Vagina (tissue), 2 donors: ENCODE data around the gene DCBLD2. TPM values are rescaled to one million over a fixed set of nuclear protein-coding genes. Genes with fewer than 3 reads are reported as not detected.
A peak's percentile ranks its signal among the peaks of the same experiment; 100 is the strongest.

Source experiments
- DNase-seq, 2 donors: peaks; one replicate each; pipeline ENCODE4 v3.0.0-alpha.2; 2017; ENCODE audit errors: extremely low spot score in 2 of 2
- H3K27ac ChIP-seq: fragments of 200-600 bp; sonication (generic); one replicate; pipeline ENCODE4 v1.5.1; 2019
- H3K27me3 ChIP-seq: fragments of 200-600 bp; sonication (generic); one replicate; pipeline ENCODE4 v1.5.1; 2019
- H3K36me3 ChIP-seq, 2 donors: fragments of 200-600 bp; sonication (generic); one replicate each; pipeline ENCODE4 v1.5.1; 2017 to 2019
- H3K4me1 ChIP-seq: fragments of 200-600 bp; sonication (generic); one replicate; pipeline ENCODE4 v1.5.1; 2019
- H3K4me3 ChIP-seq, 2 donors: fragments of 200-600 bp; sonication (generic); 1 replicate in 1 of 2; 2 replicates in 1 of 2; pipeline ENCODE4 v1.5.1; 2016 to 2019
- H3K9me3 ChIP-seq: fragments of 200-600 bp; sonication (generic); one replicate; pipeline ENCODE4 v1.5.1; 2019
- POLR2A ChIP-seq, 2 donors: fragments of 450-650 bp; IDR thresholded peaks; one replicate each; pipeline ENCODE4 v1.6.1; 2017; ENCODE audit warnings: antibody characterized with exemption in 2 of 2, mild to moderate bottlenecking in 2 of 2, moderate library complexity in 2 of 2
- POLR2AphosphoS5 ChIP-seq, 2 donors: sonication (generic); formaldehyde crosslinking; IDR thresholded peaks; one replicate each; pipeline ENCODE4 v1.9.0; 2017; ENCODE audit warnings: antibody characterized with exemption in 2 of 2, mild to moderate bottlenecking in 2 of 2, low read depth in 1 of 2; ENCODE audit not compliant: insufficient read depth in 1 of 2
- intact Hi-C: fragments of 100-400 bp; cut with DNase I; formaldehyde crosslinking; loops from one replicate; pipeline ENCODE4 v1.15.1; 2023
- total RNA-seq: library from RNA; depleted of rRNA; stranded (reverse); fragments of >200 nt; gene quantifications from one replicate; pipeline ENCODE4 v1.2.3, GENCODE V29; 2016
- TF ChIP-seq, protein P1 (sequence below), 3 experiments: fragments of 450-650 bp in 2 of 3; fragments of 200-600 bp in 1 of 3; sonication (generic) in 1 of 3; IDR thresholded peaks; one replicate each; pipeline ENCODE4 v1.5.1; 2017 to 2019; ENCODE audit warnings: antibody characterized with exemption in 3 of 3, mild to moderate bottlenecking in 2 of 3, moderate library complexity in 2 of 3

DCBLD2 gene
- total RNA-seq, 1 donor from 2014 or later: 36.1 TPM

DNA sequence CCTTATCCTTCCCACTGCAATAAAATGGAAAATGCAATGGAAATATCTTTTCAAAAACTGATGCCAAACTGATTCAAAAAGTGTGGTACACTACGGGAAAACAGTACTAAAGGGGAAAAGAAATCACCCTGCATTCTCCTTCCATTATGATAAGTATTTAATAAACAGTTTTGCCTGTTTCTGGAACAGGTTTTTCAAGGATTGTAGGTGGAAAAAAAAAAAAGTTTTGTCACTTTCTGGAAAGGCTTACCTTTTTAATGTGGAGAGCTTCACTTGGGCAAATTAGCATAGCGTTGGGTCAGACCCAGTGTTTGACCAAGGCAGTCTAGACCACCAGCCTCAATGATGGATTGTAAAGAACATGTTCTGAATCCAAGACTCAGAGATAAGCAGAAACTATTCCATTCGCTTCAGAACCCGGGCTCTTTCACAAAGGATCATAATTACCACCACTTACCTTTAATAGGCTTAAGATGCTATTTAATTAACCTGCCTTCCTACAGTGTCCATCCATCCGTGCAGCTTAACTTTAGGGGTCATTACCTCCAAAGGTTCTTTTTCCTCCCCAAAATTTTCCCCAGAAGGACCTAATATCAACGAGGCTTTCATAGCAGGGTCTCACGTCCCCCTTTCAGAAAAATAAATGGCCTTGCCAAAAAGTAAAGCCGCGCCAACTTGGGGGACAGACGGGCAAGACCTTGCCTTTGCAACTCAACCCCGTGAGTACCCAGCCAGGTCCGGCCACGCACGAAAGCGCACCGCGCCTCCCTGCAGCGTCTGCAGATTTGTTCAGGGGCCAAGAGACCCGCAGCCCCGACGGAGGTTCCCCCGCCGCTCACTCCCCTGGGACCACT lies 1.0 kb downstream of the DCBLD2 start:
- H3K9me3 ChIP-seq: no peaks in the 10 kb centered on the region
- no peaks in the 10 kb centered on the region for H3K27me3 ChIP-seq
- TF ChIP-seq POLR2A (IDR thresholded peaks at IDR 0.05): no peak
- TF ChIP-seq POLR2AphosphoS5 (IDR thresholded peaks at IDR 0.05; ENCODE audit: insufficient read depth in 1 of 2, low read depth in 1 of 2): no peak
- TF ChIP-seq, protein P1, sequence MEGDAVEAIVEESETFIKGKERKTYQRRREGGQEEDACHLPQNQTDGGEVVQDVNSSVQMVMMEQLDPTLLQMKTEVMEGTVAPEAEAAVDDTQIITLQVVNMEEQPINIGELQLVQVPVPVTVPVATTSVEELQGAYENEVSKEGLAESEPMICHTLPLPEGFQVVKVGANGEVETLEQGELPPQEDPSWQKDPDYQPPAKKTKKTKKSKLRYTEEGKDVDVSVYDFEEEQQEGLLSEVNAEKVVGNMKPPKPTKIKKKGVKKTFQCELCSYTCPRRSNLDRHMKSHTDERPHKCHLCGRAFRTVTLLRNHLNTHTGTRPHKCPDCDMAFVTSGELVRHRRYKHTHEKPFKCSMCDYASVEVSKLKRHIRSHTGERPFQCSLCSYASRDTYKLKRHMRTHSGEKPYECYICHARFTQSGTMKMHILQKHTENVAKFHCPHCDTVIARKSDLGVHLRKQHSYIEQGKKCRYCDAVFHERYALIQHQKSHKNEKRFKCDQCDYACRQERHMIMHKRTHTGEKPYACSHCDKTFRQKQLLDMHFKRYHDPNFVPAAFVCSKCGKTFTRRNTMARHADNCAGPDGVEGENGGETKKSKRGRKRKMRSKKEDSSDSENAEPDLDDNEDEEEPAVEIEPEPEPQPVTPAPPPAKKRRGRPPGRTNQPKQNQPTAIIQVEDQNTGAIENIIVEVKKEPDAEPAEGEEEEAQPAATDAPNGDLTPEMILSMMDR (IDR thresholded peaks at IDR 0.05): no peak
- peaks cover 16% of the 10 kb centered on the region for H3K4me1 ChIP-seq
- intact Hi-C loops: no loop called here
- H3K4me3 ChIP-seq: peak overlapping the region; percentile 85
- peak overlapping the region; percentile 86 for H3K27ac ChIP-seq
- no peaks in the 10 kb centered on the region for H3K36me3 ChIP-seq
- no peak for DNase-seq

DNA sequence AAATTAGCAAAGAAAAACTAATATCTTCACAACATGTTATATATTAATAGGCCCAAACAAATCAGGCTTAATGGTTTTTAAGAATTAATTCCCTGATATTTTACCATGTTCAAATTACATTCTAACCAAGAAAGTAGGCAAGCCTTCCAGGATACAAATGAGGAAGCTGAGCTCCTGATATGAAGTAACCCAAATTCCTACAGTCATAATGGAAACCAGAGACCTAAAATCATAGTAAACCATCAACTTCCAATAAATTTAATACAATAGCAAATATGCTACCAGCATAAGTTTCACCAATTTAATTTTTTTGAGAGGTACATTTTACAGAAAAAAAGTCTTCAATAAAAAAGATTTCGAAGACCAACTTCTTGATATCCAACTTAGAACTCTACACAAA lies 3.8 kb downstream of the DCBLD2 start:
- Histone ChIP-seq H3K4me3 (no peak overlapping the region), H3K9me3 (no peaks in the 10 kb centered on the region), H3K27ac (no peak overlapping the region), H3K27me3 (no peaks in the 10 kb centered on the region), H3K4me1 (peaks cover 20% of the 10 kb centered on the region), H3K36me3 (no peaks in the 10 kb centered on the region)
- no peak for DNase-seq
- no peak for TF ChIP-seq POLR2A (IDR thresholded peaks at IDR 0.05)
- TF ChIP-seq, protein P1 (IDR thresholded peaks at IDR 0.05): no peak
- no peak for TF ChIP-seq POLR2AphosphoS5 (IDR thresholded peaks at IDR 0.05; ENCODE audit: insufficient read depth in 1 of 2, low read depth in 1 of 2)
- intact Hi-C loops: no loop called here

DNA sequence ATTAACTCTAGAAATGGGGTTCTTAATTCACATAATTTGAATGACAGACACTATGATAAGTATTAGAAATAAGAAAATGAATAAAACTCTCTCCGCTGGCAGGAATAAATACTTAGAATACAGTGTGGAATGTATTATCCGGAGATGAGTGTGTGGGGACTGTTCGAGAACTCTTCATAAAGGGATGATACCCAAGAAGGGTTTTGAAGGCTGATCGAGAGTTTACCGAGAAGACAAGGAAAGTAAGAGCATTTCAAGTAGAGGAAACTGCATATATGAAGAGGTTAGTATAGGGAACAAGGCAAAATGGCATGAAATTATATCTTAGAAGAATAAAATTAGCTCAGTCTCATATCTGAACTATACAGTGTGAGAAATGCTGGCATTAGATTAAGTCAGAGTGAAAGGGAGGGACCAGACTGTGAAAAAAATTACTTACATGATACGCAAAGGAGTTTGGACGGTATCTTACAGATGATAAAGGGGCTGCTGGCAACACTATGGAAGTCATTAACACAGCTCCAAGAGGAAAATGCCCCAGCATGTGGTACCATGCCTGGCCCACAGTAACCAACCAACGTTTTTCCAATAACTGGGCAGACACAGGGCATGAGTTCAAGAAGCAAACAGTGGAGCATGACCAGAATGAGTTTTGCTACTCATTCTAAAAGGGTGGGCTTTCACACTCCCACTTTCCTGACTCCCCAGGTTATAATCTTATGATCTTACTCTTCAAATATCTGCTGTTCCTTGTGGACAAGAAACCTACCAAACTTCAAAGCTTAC lies 6.5 kb downstream of the DCBLD2 start:
- H3K36me3 ChIP-seq: no peaks in the 10 kb centered on the region
- no peaks in the 10 kb centered on the region for H3K9me3 ChIP-seq
- H3K27ac ChIP-seq: no peak overlapping the region
- H3K27me3 ChIP-seq: no peaks in the 10 kb centered on the region
- intact Hi-C loops: no loop called here
- no peak for DNase-seq
- no peak overlapping the region for H3K4me3 ChIP-seq
- H3K4me1 ChIP-seq: peaks cover 27% of the 10 kb centered on the region
- TF ChIP-seq POLR2A (IDR thresholded peaks at IDR 0.05) (no peak), POLR2AphosphoS5 (IDR thresholded peaks at IDR 0.05; ENCODE audit: insufficient read depth in 1 of 2, low read depth in 1 of 2) (no peak)
- TF ChIP-seq, protein P1 (IDR thresholded peaks at IDR 0.05): no peak

DNA sequence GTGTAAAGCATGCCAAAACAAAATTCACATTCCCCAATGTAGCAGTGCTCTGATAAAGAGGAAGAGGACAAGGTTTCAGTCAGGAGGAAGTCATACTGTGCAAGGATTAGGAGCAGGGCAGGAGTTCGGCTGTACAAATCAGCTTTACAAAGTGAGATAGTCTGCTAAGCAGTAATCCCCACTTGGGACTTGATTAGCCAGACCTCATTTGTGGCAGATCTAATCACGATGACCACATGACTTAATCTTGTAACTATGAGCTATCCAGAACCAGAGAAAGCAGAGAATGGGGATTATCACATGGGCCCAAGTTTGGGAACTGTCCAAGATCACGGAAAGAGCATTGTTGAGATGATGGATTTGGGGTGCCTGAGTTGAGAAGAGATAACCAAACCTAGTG lies 7.8 kb downstream of the DCBLD2 start:
- intact Hi-C loops: no loop called here
- H3K36me3 ChIP-seq: no peaks in the 10 kb centered on the region
- H3K4me1 ChIP-seq: peaks cover 18% of the 10 kb centered on the region
- no peaks in the 10 kb centered on the region for H3K27me3 ChIP-seq
- H3K27ac ChIP-seq: no peak overlapping the region
- no peak for DNase-seq
- H3K9me3 ChIP-seq: no peaks in the 10 kb centered on the region
- H3K4me3 ChIP-seq: no peak overlapping the region
- TF ChIP-seq POLR2AphosphoS5 (IDR thresholded peaks at IDR 0.05; ENCODE audit: insufficient read depth in 1 of 2, low read depth in 1 of 2): no peak
- no peak for TF ChIP-seq POLR2A (IDR thresholded peaks at IDR 0.05)
- TF ChIP-seq, protein P1 (IDR thresholded peaks at IDR 0.05): no peak
